Frontal cortex (tissue), 4 donors: ENCODE results near the gene CCDC127. TPM values are rescaled to one million over a fixed set of nuclear protein-coding genes. Genes with fewer than 3 reads are reported as not detected.

Experiments
- DNase-seq, 2 donors: peaks; one replicate each; pipeline ENCODE4 v3.0.0; 2012; ENCODE audit warnings: low spot score in 2 of 2
- FAIRE-seq: peaks from 2 replicates; lab custom pipeline; 2012; peaks lifted over from hg19 to GRCh38; lab: Jason Lieb, UNC
- total RNA-seq: library from RNA; depleted of rRNA; stranded (reverse); fragments of >200 nt; gene quantifications from one replicate; pipeline ENCODE4 v1.2.3, GENCODE V29; 2014
- donor health status: control.
- donor health status: control.
- donor health status: control.

CCDC127 gene
- total RNA-seq, 1 donor from 2014 or later: 7.3 TPM

DNA sequence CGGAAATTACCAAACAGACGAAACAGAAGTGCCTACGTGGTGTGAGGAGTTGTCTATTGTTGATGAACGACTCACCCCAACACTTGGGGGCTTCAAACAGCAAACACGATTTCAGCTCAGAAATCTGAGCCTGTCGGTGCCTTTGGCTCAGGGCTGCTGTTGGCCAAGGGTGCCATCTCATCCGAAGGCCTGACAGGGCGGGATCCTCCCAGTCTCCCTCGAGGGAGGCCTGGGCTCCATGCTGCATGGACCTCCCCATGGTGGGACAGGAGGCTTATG is 25.3 kb downstream of the CCDC127 start:
- FAIRE-seq (no peak), DNase-seq (no peak)

- DNase-seq (no peak), FAIRE-seq (no peak)
Measured at GRCh38 chr5:191949-192690, 25.8 kb downstream of the CCDC127 start.

DNA sequence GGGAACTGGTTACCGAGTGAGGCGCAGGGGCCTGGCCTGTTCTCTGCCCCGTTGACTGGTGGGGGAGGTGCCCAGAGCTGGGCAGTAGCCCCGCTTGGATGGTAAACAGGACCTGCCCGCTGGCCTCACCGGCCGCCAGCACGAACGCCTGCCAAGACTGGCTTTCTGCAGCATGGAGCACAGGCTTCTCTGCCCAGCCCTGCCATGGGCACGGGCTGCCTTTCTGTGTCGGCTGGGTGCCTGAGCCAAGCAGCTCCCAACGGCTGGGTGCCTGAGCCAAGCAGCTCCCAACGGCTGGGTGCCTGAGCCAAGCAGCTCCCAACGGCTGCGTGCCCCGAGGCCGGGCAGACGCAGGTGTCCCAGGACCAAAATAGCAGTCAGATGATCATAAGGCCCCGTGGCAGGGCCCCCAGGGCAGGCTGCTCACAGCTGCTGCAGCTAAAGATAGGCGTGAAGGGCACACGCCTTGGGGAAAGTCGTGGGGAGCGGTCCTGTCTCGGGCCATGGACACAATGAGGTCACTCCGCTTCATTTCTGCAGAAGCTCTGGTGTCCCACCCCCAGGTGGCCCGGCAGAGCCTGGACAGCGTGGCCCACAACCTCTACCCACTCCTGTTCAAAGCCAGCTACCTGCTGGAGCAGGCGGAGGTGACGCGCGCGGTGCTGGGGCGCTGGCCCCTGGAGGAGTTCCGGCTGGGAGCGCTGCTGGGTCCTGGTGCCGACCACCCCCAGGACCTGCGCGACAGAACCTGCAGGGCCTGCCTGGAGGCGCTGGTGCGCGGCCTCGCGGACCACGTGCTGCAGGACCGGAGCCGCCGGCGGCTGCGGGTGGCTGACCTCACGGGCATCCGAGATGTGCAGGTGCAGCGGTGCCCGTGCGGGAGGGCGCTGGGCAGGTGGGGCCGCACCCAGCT is 26.7 kb downstream of the CCDC127 start, which contains the start of gene LRRC14B:
LRRC14B (plus strand) TSS at position 460 of the 913 bp plus-strand sequence; CDS start at position 504, 44 bp downstream.
- DNase-seq (peak; percentile 55 to 69), FAIRE-seq (no peak)

- DNase-seq (no peak), FAIRE-seq (no peak)
Measured at GRCh38 chr5:190366-191035, 27.5 kb downstream of the CCDC127 start.

DNA sequence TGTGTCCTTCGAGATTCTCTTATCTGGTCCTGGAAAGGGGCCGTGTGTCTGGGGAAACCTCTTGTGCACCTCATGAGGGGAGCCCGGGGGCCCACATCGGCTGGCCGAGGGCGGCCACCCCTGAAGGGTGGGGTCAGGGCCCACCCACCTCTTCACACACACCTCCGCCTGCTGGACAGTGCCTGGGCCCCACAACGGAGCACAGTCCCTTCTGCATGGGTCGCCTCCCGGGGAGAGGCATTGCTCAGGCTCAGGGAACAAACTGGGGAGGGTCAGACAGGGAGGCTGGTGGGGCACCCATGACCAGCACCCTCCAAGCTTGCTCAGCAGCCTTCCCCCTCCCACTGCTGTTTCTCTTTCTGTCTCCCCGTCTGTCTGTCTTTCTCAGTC is 28.0 kb downstream of the CCDC127 start:
- DNase-seq (no peak), FAIRE-seq (no peak)

GRCh38 chr5:189486-189885 is 28.5 kb downstream of the CCDC127 start:
- FAIRE-seq (no peak), DNase-seq (no peak)

DNA sequence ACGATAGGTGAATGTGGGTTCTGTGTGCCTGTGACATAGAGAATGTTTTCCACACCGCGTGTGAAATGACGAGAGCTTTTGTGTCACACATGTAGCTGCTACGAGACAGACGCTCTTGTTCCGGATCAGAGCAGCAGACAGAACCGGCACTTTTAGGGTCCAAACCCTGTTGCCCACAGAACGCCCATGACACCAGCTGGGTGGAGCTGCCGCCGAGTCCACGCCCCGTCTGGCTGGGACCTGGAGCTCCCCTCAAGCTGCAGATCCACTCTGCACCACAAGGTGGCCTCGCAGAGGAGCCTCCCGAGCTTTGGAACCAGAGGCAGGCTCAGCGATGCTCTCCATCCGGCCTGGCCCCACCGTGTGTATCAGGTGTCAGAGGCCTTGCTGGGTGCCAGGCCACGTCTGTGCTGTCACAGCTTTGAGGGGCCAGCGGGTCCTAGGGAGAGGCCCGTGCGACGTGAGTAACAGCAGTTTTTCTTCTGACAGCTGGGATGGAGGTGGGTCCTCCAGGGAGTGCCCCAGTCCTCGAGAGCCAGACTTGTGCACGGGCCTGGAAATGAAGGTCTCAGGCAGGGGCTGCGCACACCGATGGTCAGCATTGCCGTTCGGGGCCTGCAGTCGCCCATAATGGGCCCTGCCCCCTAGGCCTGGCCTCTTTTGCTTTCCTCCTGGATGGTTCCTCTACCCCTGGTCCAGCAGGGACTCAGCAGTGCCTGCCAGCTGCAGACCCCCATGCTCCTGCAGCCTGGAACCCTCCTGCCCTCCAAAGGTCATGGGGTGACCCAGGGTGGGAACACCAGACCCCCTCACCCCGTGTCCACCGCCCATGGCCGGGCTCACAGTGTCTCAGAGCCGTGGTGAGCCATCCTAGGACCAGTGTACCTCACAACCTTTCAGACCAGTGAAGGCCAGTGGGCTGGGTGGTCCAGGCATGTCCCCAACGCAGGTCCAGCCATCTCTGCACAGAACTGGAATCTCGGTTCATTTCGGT is 29.2 kb downstream of the CCDC127 start:
- no peak for FAIRE-seq

GRCh38 chr5:187617-188451 is 30.1 kb downstream of the CCDC127 start:
- FAIRE-seq (no peak), DNase-seq (no peak)

More for the DNA sequence above, 29.2 kb downstream of the CCDC127 start:
- peak; percentile 80 to 94 for DNase-seq

DNA sequence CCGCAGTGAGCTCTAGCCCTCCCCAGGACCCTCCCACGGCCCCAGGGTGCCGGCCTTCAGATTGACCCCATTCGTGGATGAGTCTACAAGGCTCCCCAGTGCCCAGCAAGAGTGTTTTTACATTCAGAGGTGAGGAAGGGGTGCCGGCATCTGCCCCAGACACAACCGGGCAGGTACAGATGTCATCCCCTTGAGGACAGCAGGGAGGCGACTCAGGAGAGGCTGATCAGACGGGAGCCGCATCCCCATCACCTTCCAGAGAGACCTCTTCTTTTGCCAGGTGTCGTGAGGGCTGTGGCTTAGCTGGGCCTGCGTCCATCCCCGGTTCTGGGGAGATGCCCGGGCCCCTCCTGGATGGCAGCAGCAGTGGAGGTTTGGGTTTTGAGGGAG is 30.9 kb downstream of the CCDC127 start:
- FAIRE-seq (no peak), DNase-seq (no peak)

DNA sequence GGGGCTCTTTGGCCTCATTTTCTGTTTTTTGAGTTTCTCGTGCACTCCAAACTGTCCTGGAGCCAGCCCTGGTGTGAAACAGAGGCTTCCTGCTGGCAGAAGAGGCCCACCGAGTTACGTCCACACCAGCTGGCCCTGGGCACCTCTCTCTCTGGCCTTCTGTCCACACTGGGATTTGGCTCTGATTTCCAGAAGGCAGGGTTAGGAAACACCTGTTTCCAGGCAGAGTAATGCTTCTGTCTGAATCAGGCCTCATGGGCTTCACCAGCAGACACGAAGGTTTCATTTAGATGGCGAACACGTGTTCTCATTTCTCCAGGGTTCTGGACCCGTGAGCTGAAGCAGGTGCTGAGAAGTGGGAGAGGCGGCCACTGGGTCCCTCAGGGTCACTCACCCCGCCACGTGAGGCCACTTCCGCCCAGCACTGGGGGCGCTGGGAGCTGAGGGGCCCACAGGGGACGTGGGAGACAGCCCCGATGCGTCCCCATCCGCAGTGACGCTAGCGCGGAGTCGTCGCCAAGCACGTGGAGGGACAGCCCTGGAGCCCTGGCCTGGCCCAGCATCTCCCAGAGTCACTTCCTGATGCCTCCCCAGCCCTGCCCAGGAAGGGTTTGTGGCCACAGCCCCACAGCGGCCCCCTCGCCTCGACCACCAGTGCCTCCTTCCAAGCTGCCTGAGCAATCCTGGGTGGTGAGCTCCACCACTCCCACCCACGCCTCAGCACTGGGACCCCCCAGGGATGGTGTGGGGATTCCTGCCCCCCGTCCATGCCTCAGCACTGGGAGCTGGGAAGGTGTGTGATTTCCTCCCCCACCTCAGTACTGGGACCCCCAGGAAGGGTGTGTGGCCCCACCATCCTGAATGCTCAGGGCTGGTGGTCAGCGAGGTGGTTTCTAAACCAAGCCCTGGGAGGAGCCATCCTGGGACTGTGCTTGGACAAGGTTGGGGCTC is 31.6 kb downstream of the CCDC127 start:
- FAIRE-seq (no peak), DNase-seq (no peak)

DNA sequence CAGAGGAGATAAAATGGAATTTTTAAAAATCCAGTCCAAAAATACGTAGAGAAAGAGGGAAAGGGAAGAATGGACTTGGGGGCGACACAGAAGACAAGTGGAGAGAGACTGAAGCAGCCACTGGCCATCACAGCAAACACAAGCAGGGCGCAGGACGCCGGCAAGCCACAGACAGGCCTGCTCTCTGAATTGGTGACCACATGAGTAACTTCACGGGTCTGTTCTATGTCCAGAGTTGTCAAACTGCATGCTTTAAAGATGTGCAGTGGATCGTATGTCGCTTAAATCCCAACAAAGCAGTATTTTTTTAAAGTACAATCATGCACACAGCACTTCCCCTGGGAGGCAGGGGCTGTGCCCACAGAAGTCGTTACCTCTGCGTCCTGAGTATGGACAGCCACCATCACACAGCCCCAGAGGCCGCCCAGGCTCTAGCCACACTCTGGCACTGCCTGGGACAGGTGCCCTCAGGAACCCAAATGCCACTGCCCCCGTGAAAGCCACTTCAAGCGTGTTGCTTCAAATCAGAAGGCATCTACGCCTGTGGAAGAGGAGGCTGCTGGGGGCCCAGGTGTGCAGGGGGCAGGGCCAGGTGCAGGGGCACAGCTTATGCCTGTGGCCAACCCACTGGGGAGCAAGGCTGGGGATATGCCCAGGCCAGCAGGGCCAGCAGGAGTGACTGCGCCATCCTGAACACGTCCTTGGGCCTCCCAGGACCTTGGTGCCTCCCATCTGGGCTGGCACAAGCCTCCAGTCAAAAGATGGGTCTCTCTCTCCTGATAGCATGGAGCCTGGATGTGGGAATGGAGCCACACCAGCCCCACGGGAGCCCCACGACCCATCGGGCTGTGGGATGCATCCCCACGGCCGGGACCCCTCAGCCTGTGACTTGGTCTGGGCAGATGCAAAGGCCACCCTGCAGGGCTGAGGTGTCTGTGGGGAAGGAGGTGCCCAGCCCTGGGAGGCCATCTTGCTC is 32.6 kb downstream of the CCDC127 start:
- no peak for FAIRE-seq
- DNase-seq: no peak

DNA sequence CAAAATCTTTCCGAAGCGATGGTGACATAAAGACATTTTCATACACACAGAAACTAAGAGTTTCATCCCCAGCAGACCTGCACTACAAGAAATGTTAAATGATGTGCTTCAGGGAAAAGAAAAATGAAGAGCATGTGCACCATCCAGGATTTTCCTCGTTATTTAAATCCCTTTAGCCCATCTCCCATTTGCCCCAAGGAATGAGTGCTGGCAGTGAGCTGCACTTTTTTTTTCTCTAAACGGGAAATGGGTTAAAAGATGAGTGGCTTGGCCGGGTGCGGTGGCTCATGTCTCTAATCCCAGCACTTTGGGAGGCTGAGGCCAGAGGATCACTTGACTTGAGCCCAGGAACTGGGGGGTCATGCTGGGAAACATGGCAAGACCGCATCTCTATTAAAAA is 33.5 kb downstream of the CCDC127 start:
- DNase-seq: no peak
- no peak for FAIRE-seq

GRCh38 chr5:182126-182525 is 35.8 kb downstream of the CCDC127 start:
- no peak for DNase-seq
- no peak for FAIRE-seq

GRCh38 chr5:181566-181965 is 36.4 kb downstream of the CCDC127 start:
- DNase-seq (no peak), FAIRE-seq (no peak)

GRCh38 chr5:181160-181559 is 36.8 kb downstream of the CCDC127 start:
- no peak for FAIRE-seq
- DNase-seq: no peak

DNA sequence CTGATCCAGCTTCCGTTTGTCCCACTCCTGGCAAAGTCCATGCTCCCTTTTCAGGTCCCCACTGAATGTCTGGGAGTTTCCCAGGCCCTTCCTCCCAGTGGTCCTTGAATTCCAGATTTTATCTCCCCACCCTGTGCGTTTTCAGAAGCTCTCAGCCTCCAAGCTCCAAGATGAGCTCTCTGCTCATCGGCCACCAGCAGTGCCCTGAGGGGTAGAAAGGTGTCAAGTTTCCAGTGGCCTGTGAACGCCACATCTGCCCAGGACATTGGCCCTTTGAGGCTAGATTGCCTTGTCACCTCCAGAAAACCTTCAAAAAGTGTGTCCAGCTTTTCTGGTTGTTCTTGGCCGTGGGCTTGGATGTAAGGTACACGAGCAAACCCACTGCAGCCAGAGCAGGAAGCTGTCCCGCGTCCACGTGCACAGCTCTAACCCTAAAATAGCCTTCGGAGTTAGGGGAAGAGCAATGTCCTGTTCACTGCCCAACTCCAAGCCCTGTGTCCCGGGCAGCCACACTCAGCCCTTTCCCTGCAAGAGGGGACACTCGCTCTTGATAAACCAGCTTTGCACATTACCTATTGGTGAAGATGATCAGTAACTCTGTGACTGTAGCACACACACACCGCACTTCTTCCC is 37.6 kb downstream of the CCDC127 start:
- FAIRE-seq: no peak

More for the DNA sequence above, 37.6 kb downstream of the CCDC127 start:
- no peak for DNase-seq
